ENCODE data around the gene DDX31.

Gene DDX31

DNA sequence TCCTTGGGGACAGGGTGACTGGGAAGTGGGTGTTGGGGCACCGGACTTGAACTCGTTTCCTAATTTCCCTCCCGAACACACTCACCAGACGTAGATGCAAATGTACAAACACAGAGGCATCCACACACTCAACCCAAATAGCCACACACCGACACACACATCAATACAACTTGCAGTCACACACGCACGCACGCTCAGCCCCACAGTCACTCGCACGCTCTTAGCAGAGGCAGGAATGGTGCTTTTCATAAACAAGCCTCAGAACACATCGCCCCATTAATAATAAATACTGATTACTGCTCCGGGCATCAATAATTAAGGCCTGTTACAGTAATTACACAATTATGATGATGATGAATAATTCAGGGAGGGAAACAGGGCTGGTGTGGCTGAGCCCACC, 81.7 kb downstream of the DDX31 start:
- H3K27ac ChIP-seq (ENCODE audit: poor library complexity, severe bottlenecking): no peak overlapping the region
- ATAC-seq (ENCODE audit: low read depth) (no peak), DNase-seq (ENCODE audit: low spot score) (no peak)
- TF ChIP-seq, protein P1, sequence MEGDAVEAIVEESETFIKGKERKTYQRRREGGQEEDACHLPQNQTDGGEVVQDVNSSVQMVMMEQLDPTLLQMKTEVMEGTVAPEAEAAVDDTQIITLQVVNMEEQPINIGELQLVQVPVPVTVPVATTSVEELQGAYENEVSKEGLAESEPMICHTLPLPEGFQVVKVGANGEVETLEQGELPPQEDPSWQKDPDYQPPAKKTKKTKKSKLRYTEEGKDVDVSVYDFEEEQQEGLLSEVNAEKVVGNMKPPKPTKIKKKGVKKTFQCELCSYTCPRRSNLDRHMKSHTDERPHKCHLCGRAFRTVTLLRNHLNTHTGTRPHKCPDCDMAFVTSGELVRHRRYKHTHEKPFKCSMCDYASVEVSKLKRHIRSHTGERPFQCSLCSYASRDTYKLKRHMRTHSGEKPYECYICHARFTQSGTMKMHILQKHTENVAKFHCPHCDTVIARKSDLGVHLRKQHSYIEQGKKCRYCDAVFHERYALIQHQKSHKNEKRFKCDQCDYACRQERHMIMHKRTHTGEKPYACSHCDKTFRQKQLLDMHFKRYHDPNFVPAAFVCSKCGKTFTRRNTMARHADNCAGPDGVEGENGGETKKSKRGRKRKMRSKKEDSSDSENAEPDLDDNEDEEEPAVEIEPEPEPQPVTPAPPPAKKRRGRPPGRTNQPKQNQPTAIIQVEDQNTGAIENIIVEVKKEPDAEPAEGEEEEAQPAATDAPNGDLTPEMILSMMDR (IDR thresholded peaks at IDR 0.05; ENCODE audit: poor library complexity, severe bottlenecking): no peak
- H3K27me3 ChIP-seq (ENCODE audit: insufficient read depth, poor library complexity, severe bottlenecking): peaks cover 85% of the 10 kb centered on the region
- no peaks in the 10 kb centered on the region for H3K9me3 ChIP-seq (ENCODE audit: severe bottlenecking)
- no peak overlapping the region for H3K4me3 ChIP-seq (ENCODE audit: severe bottlenecking)
- no peaks in the 10 kb centered on the region for H3K4me1 ChIP-seq (ENCODE audit: insufficient read depth, poor library complexity, severe bottlenecking)
- no peaks in the 10 kb centered on the region; the same call in 1 of the 2 replicates for H3K36me3 ChIP-seq (ENCODE audit: low read depth)

DNA sequence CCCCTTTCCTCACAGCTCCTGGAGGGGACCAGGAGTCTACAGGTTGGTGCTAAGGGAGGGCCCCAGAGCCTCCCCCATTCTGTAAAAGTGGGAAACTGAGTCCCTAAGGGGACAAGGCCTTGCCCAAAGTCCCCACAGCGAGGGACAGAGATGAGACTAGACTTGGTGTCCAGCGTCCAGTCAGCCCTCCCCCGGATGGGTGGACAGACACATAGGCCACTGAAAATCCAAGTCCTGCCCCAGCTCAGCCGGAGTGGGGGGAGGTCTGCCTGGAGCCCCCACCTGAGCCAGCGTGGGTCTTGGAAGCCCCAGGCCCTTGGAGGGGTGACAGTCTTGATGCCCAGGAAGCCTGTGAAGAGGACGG, 82.2 kb downstream of the DDX31 start:
- peaks cover 89% of the 10 kb centered on the region for H3K27me3 ChIP-seq (ENCODE audit: insufficient read depth, poor library complexity, severe bottlenecking)
- no peak overlapping the region for H3K27ac ChIP-seq (ENCODE audit: poor library complexity, severe bottlenecking)
- TF ChIP-seq, protein P1 (IDR thresholded peaks at IDR 0.05; ENCODE audit: poor library complexity, severe bottlenecking): no peak
- no peaks in the 10 kb centered on the region for H3K36me3 ChIP-seq (ENCODE audit: low read depth)
- H3K4me3 ChIP-seq (ENCODE audit: severe bottlenecking): no peak overlapping the region
- no peaks in the 10 kb centered on the region for H3K4me1 ChIP-seq (ENCODE audit: insufficient read depth, poor library complexity, severe bottlenecking)
- no peak for ATAC-seq (ENCODE audit: low read depth)
- no peaks in the 10 kb centered on the region for H3K9me3 ChIP-seq (ENCODE audit: severe bottlenecking)
- peak; percentile 23 for DNase-seq (ENCODE audit: low spot score)

DNA sequence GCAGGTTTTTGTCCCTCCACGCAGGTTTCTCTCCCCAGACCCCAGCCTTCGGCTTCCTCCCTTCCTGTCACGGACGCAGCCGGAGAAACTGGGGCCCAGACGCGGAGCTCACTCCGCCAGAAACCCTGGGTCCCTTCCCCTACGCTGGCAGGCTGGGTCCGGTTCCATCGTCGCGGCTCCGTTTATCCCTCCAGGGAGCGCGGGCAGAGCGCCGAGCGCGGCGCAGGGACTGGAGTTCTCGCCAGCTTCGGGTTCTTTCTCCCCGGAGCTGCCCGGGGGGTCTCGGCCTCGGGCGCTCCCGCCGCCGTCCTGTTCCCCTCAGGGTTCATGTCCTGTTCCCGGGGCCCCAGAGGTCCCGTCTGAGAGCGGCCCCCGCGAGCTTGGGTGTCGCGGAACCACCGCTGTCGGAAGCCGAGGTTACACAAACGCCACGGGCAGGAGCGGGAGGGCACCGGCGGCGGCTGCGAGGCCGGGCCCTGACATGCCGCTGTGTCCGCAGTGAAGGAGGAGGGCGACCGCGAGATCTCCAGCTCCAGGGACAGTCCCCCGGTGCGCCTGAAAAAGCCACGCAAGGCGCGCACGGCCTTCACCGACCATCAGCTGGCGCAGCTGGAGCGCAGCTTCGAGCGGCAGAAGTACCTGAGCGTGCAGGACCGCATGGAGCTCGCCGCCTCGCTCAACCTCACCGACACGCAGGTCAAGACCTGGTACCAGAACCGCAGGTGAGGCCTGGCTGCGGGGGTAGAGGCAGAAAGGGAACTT, 82.8 kb downstream of the DDX31 start:
- H3K27me3 ChIP-seq (ENCODE audit: insufficient read depth, poor library complexity, severe bottlenecking): peaks cover 94% of the 10 kb centered on the region
- H3K36me3 ChIP-seq (ENCODE audit: low read depth): no peaks in the 10 kb centered on the region
- DNase-seq (ENCODE audit: low spot score) (no peak), ATAC-seq (ENCODE audit: low read depth) (no peak)
- no peaks in the 10 kb centered on the region for H3K4me1 ChIP-seq (ENCODE audit: insufficient read depth, poor library complexity, severe bottlenecking)
- TF ChIP-seq, protein P1 (IDR thresholded peaks at IDR 0.05; ENCODE audit: poor library complexity, severe bottlenecking): no peak
- H3K4me3 ChIP-seq (ENCODE audit: severe bottlenecking): no peak overlapping the region
- H3K27ac ChIP-seq (ENCODE audit: poor library complexity, severe bottlenecking): no peak overlapping the region
- no peaks in the 10 kb centered on the region for H3K9me3 ChIP-seq (ENCODE audit: severe bottlenecking)

DNA sequence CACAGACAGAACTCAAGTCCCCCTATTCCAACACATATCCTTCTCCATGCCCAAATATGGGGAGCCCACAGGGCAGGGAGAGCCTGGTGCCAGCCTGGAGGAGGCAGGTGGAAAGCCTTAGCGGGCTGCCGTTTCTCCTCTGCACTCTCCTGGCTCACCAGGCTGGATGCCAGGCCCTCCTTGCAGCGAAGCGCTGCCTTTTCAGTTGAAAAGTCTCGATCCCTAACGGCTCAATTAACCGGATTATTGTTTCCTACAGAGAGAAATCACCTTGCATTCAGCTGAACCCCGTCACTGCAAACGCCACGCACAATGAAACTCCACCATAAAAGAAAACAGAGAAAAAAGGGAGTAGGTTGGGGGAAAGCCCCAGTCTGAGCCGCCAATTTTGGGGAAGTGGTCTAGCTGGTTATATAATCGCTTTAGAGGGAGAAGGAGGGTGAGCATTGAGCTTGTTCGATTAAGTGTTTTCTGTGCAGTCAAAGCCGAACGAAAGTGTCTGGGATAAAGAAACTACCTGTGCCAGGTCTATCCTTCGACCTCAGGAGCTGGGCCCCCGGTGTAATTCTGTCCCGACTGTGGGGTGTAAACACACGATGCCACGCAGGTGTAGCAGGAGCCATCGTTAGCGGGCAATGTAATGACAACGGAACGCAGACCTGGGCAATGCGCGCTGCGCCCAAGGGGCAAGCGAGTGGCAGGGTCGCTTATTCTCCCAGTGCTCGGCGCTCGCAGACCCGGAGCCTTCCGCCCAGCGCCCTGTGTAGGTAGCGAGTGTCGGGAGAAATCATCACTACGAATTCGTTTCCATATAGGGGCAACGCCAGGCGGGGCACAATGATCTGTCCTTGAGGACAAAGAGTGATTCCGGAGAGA, 83.6 kb downstream of the DDX31 start:
- H3K4me3 ChIP-seq (ENCODE audit: severe bottlenecking): no peak overlapping the region
- peaks cover 95% of the 10 kb centered on the region for H3K27me3 ChIP-seq (ENCODE audit: insufficient read depth, poor library complexity, severe bottlenecking)
- TF ChIP-seq, protein P1 (IDR thresholded peaks at IDR 0.05; ENCODE audit: poor library complexity, severe bottlenecking): no peak

More for the DNA sequence above, 83.6 kb downstream of the DDX31 start:
- H3K27ac ChIP-seq (ENCODE audit: poor library complexity, severe bottlenecking): no peak overlapping the region
- H3K36me3 ChIP-seq (ENCODE audit: low read depth): no peaks in the 10 kb centered on the region
- no peaks in the 10 kb centered on the region for H3K4me1 ChIP-seq (ENCODE audit: insufficient read depth, poor library complexity, severe bottlenecking)
- H3K9me3 ChIP-seq (ENCODE audit: severe bottlenecking): no peaks in the 10 kb centered on the region
- ATAC-seq (ENCODE audit: low read depth): no peak
- DNase-seq (ENCODE audit: low spot score): no peak

Data from RWPE2 (cell line).